ENCODE results near the gene WNK3.

WNK3 gene

DNA sequence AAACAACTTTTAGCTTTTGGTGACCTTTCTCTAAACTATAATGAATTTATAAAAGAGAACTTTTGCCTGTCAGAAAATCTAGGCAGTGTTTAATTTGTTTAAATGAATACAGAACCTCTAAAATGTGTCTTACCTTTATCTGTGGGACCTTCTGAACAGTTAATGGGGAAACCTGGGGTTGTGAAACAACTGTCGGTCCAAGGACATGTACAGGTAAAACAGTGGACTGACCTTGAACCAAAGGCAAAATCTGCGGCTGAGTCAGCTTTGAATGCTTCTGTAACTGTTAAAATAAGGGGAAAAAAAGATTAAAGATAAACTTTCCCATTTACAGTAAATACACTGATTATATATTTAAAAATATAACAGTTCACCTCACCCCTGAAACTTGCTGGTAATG, 65.1 kb downstream of the WNK3 start:
- no peaks in the 10 kb centered on the region for H4K20me1 ChIP-seq (ENCODE audit: insufficient read depth, low read length)
- H3K9me3 ChIP-seq (replicated peaks; ENCODE audit: insufficient read depth, low read length) = no peaks in the 10 kb centered on the region
- no peaks in the 10 kb centered on the region for H3K79me2 ChIP-seq (ENCODE audit: low read length)
- no peak overlapping the region for H3K4me2 ChIP-seq (ENCODE audit: low read depth, low read length)
- H3K4me1 ChIP-seq (ENCODE audit: low read length) = no peaks in the 10 kb centered on the region
- no peaks in the 10 kb centered on the region for H3K9me2 ChIP-seq (replicated peaks; ENCODE audit: insufficient read depth, low read length)
- H3F3A ChIP-seq (ENCODE audit: insufficient read depth, low read length) = no peaks in the 10 kb centered on the region
- H3K27me3 ChIP-seq (replicated peaks; ENCODE audit: insufficient read depth, low read length) = no peaks in the 10 kb centered on the region
- no peak overlapping the region for H3K4me3 ChIP-seq (ENCODE audit: low read length)
- H2AFZ ChIP-seq (ENCODE audit: low read length) = no peak overlapping the region
- H3K9ac ChIP-seq (ENCODE audit: low read length) = no peak overlapping the region
- TF ChIP-seq EZH2 (optimal IDR thresholded peaks at IDR 0.05; ENCODE audit: low read depth, low read length) = no peak
- TF ChIP-seq EZH2phosphoT487 (IDR thresholded peaks at IDR 0.05; ENCODE audit: low read length) = no peak
- no peak for TF ChIP-seq CTCF (IDR thresholded peaks at IDR 0.05; ENCODE audit: low read length)
- no peak overlapping the region for H3K27ac ChIP-seq (ENCODE audit: low read length)
- H3K36me3 ChIP-seq (replicated peaks; ENCODE audit: insufficient read depth, low read length) = no peaks in the 10 kb centered on the region
- DNase-seq = no peak

DNA sequence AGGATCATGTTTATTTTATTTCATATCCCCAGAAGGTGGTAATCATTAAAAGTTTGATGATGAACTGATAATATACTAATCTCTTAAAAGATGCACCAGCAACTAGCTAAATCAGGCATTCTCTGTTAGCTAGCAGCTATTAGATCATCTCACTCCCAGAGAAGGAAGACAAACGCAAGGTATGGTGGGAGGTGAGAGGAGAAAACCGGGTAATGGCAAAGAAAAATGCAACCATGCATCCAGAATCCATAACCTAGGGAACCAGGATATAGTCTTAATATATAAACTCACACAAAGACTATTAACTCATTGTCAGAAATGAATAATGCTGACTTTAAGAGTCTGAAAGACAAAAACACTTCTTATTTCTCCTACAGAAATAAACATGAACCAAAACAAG, 66.1 kb downstream of the WNK3 start:
- no peak overlapping the region for H3K4me3 ChIP-seq (ENCODE audit: low read length)
- H3K36me3 ChIP-seq (replicated peaks; ENCODE audit: insufficient read depth, low read length) = no peaks in the 10 kb centered on the region
- no peak overlapping the region for H3K27ac ChIP-seq (ENCODE audit: low read length)
- H3K9me3 ChIP-seq (replicated peaks; ENCODE audit: insufficient read depth, low read length) = no peaks in the 10 kb centered on the region
- no peak overlapping the region for H3K9ac ChIP-seq (ENCODE audit: low read length)
- H3K4me1 ChIP-seq (ENCODE audit: low read length) = no peaks in the 10 kb centered on the region
- no peak overlapping the region for H3K4me2 ChIP-seq (ENCODE audit: low read depth, low read length)
- H4K20me1 ChIP-seq (ENCODE audit: insufficient read depth, low read length) = no peaks in the 10 kb centered on the region
- TF ChIP-seq EZH2phosphoT487 (IDR thresholded peaks at IDR 0.05; ENCODE audit: low read length) = no peak
- no peak for TF ChIP-seq CTCF (IDR thresholded peaks at IDR 0.05; ENCODE audit: low read length)
- TF ChIP-seq EZH2 (optimal IDR thresholded peaks at IDR 0.05; ENCODE audit: low read depth, low read length) = no peak
- H3K9me2 ChIP-seq (replicated peaks; ENCODE audit: insufficient read depth, low read length) = no peaks in the 10 kb centered on the region
- H3K27me3 ChIP-seq (replicated peaks; ENCODE audit: insufficient read depth, low read length) = no peaks in the 10 kb centered on the region
- no peak for DNase-seq
- H2AFZ ChIP-seq (ENCODE audit: low read length) = no peak overlapping the region
- H3K79me2 ChIP-seq (ENCODE audit: low read length) = no peaks in the 10 kb centered on the region
- no peaks in the 10 kb centered on the region for H3F3A ChIP-seq (ENCODE audit: insufficient read depth, low read length)

DNA sequence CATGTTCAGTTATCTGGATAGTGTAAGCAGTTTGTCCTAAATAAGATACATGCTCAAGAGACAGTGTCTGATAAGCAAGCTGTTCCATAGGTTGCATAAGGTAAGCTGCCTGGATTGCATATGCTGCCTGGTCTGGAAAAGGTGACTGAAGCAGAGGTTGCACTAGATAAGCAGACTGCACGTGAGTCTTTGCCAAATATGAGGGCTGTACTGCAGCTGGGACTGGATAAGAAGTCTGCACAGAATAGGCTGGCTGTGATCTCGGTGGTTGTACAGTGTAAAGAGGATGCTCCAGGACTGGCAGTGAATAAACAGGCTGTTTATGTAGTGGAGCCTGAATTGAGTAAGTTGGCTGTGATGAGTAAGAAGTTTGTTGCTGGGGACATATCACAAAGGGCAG, 68.9 kb downstream of the WNK3 start:
- H3K4me2 ChIP-seq (ENCODE audit: low read depth, low read length) = no peak overlapping the region
- H3K36me3 ChIP-seq (replicated peaks; ENCODE audit: insufficient read depth, low read length) = no peaks in the 10 kb centered on the region
- H3K27ac ChIP-seq (ENCODE audit: low read length) = no peak overlapping the region
- H3K9me3 ChIP-seq (replicated peaks; ENCODE audit: insufficient read depth, low read length) = no peaks in the 10 kb centered on the region
- H3F3A ChIP-seq (ENCODE audit: insufficient read depth, low read length) = no peaks in the 10 kb centered on the region
- H2AFZ ChIP-seq (ENCODE audit: low read length) = no peak overlapping the region
- no peak overlapping the region for H3K4me3 ChIP-seq (ENCODE audit: low read length)
- H3K9me2 ChIP-seq (replicated peaks; ENCODE audit: insufficient read depth, low read length) = no peaks in the 10 kb centered on the region
- no peaks in the 10 kb centered on the region for H3K79me2 ChIP-seq (ENCODE audit: low read length)
- no peak overlapping the region for H3K9ac ChIP-seq (ENCODE audit: low read length)
- no peaks in the 10 kb centered on the region for H4K20me1 ChIP-seq (ENCODE audit: insufficient read depth, low read length)
- H3K27me3 ChIP-seq (replicated peaks; ENCODE audit: insufficient read depth, low read length) = no peaks in the 10 kb centered on the region
- no peak for DNase-seq
- no peaks in the 10 kb centered on the region for H3K4me1 ChIP-seq (ENCODE audit: low read length)
- no peak for TF ChIP-seq EZH2 (optimal IDR thresholded peaks at IDR 0.05; ENCODE audit: low read depth, low read length)
- no peak for TF ChIP-seq CTCF (IDR thresholded peaks at IDR 0.05; ENCODE audit: low read length)
- no peak for TF ChIP-seq EZH2phosphoT487 (IDR thresholded peaks at IDR 0.05; ENCODE audit: low read length)

All from MM.1S (cell line).